SK-N-SH (cell line): ENCODE measurements around the gene DDA1.

ENCODE experiments used
- CTCF ChIP-seq: fragments of 200-600 bp; sonication (generic); IDR thresholded peaks from 2 replicates; pipeline ENCODE4 v1.6.1; 2017; ENCODE audit warnings: antibody characterized with exemption, mild to moderate bottlenecking, moderate library complexity
- EP300 ChIP-seq, 2 experiments: IDR thresholded peaks; 2 replicates each; pipeline versions ENCODE4 v1.4.0 to v1.6.1; 2012; ENCODE audit warnings: borderline replicate concordance in 1 of 2, low read depth in 1 of 2, low read length in 1 of 2
- GATA2 ChIP-seq: sonication (generic); formaldehyde crosslinking; IDR thresholded peaks from 2 replicates; pipeline ENCODE4 v1.5.0; 2020; ENCODE audit warnings: mild to moderate bottlenecking, missing genetic modification reagents
- POLR2AphosphoS5 ChIP-seq: IDR thresholded peaks from 2 replicates; pipeline ENCODE4 v1.6.1; 2012; ENCODE audit warnings: low read depth, low read length

GRCh38 chr19:17286263-17286662 is 23.1 kb upstream of the DDA1 start:
- TF ChIP-seq CTCF (no peak), POLR2AphosphoS5 (no peak), EP300 (IDR thresholded peaks at IDR 0.05; ENCODE audit: borderline replicate concordance in 1 of 2, low read depth in 1 of 2, low read length in 1 of 2) (no peak), GATA2 (CRISPR knock-in tag) (no peak)
